DMS53 treated with DMSO at 0.1 percent for 48 hours (cell line): ENCODE measurements around the gene EPHA1.

Experiments used
- DNase-seq: peaks from one replicate; lab custom pipeline; 2025; ENCODE audit not compliant: unreplicated experiment; lab: John Stamatoyannopoulos, UW

EPHA1 gene

DNA sequence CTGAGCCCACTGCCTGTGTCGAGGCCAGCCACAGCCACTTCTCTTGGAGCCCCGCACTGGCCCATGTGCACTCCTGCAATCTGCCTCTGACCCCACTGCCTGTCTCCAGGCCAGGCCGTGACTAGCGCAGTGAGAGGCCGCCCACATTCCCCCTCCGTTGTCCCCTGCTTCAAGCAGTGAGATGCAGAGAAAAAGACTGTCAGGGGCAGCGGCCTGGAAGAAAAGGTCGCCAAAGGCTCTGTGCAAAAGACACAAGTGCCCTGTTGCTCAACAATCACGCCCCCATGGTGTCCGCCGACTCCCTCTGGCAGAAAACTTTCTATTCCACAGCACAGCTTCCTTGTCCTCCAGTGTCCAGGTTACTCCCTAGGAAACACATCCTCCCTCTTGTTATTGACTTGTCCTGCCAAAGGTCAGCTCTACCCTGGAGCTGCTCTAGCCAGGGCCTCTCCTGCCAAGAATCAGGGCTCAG is 56.1 kb downstream of the EPHA1 start:
- DNase-seq, result no peak

DNA sequence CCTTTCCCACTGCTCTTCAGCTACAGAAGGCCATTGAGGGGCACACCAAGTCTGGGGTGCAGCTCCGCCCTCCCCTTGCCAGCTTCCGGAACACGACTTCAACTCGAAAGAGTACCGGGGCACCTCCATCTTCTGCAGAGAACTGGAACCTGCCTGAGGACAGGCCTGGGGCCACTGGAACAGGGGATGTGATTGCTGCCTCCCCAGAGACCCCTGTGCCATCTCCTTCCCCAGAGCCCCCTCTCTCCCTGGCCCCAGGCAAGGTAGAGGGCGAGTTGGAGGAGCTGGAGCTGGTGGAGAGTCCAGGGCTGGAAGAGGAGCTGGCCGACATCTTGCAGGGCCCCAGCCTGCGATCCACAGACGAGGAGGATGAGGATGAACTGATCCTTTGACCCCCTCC is 57.1 kb downstream of the EPHA1 start:
- no peak for DNase-seq

DNA sequence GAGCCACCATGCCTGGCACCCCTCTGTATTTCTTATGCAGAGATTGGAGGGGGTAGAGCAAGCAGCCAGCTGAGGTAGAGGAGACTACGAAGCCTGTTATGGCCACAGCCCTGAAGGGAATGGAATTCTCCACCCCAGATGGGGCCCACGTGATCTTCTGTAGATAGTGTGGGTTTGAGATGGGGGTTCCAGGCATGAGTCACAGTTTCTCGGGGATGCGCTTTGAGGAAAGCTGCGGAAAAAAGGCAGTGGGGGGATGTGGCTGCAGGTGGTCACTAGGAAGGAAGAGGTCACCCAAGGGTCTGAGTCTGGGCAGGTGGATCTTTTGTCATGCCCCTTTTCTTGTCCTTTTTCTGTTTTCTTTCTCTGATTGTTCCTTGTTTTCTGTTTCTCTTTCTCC is 57.6 kb downstream of the EPHA1 start:
- no peak for DNase-seq

DNA sequence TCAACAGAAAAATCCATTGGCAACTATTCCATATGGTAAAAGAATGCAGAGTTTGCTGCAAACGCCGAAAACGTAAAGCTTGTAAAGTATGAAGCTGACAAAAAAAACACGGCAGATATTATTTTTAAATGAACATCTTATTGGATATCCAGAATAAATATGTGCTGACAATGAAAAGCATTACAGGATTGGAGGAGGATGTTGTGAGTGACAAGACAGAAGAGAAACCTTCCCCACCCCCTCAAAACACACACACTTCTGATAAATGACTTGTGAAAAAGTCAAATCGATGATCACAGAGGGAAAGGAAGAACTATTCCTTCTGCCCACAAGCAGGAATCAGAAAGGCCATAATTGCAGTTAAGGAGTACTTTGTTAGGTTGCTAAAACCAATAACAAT is 60.7 kb downstream of the EPHA1 start:
- no peak for DNase-seq

DNA sequence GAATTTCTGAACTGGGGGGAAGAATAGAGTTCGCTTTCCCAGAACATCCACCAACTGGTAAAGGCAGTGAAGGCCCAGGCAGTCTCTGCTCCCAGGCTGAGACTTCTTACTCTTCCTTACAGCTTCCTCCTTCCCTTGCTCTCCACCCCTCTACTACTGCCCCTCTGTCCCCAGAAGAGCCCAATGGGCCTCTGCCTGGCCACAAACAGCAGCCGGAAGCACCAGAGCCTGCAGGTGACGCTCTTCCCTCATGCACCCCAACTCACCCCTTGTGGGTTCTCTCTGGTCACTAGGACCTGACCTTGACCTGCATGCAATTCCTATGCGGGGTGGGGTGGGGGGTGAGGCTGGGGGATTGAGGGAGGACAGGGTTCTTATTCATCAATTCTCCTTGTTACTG is 62.6 kb downstream of the EPHA1 start:
- no peak for DNase-seq

DNA sequence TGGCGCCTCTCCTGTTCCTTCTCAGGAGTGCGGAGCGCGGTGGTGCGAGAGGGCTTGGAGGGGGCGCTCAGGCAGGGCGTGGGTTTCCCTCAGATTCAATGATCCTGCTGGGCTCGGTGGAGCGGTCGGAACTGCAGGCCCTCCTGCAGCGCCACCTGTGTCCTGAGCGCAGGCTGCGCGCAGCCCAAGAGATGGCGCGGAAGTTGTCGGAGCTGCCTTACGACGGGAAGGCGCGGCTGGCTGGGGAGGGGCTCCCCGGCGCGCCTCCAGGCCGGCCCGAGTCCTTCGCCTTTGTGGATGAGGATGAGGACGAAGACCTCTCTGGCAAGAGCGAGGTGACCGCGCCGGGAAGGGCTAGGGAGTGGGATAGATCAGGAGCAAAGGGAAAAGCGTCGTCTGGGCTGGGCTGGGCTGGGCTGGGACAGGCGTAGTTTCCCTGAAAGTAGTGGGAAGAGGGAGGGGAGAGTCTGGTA is 63.2 kb downstream of the EPHA1 start:
- peak; percentile 33 for DNase-seq

DNA sequence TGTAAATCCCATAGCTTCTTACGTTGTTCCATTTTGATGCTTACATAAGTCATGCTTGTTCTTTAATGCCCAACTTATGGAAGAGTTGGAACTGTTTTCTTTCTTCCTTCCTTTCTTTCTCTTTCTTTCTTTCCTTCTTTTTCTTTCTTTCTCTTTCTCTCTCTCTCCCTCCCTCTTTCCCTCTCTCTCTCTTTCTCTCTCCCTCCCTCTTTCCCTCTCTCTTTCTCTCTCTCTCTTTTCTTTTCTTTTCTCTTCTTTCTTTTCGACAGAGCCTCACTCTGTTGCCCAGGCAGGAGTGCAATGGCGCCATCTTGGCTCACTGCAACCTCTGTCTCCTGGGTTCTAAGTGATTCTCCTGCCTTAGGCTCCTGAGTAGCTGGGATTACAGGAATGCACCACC is 65.1 kb downstream of the EPHA1 start:
- no peak for DNase-seq

DNA sequence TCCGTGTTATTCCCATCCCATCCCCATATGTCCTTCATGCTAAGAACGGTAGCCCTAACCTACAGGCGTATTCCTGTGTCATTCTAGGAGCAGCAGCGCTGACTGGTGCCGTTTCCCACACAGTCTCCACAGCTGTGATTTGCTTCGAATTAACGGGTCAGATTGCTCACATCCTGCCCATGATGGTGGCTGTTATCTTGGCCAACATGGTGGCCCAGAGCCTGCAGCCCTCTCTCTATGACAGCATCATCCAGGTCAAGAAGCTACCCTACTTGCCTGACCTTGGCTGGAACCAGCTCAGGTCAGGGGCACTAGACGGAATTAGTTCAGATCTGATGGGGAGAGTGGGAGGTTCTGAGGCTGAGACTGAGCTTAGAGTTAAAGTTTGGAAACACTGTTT is 66.8 kb downstream of the EPHA1 start:
- DNase-seq, result no peak
